ENCODE results near the gene TRAPPC14. TPM values are rescaled to one million over a fixed set of nuclear protein-coding genes. Genes with fewer than 3 reads are reported as not detected.
A peak's percentile ranks its signal among the peaks of the same experiment; 100 is the strongest.
"Not testable (repeated sequence)": the region's sequence is repeated elsewhere in the genome, so short reads cannot be mapped to it uniquely, and the experiment has no call there.

The TRAPPC14 gene
- total RNA-seq, result 37.1 TPM

GRCh38 chr7:100158229-100159098, at the start of gene TRAPPC14:
Gene TRAPPC14, minus strand, starts transcription at chr7:100158723. Its CDS starts 224 bp downstream, at chr7:100158499.
- peak; percentile 92 for DNase-seq (ENCODE audit: low spot score)

GRCh38 chr7:100204454-100204853, 45.9 kb upstream of the TRAPPC14 start:
- DNase-seq (ENCODE audit: low spot score), result no peak

- DNase-seq (ENCODE audit: low spot score), result peak; percentile 59
Measured at GRCh38 chr7:100200693-100201092, 42.2 kb upstream of the TRAPPC14 start.

- no peak for DNase-seq (ENCODE audit: low spot score)
Measured at GRCh38 chr7:100198266-100198665, 39.7 kb upstream of the TRAPPC14 start.

GRCh38 chr7:100195901-100196322, 37.4 kb upstream of the TRAPPC14 start:
- not testable (repeated sequence) for DNase-seq (ENCODE audit: low spot score)

GRCh38 chr7:100195222-100195621, 36.7 kb upstream of the TRAPPC14 start:
- DNase-seq (ENCODE audit: low spot score), result no peak

GRCh38 chr7:100192969-100193368, 34.4 kb upstream of the TRAPPC14 start:
- DNase-seq (ENCODE audit: low spot score), result no peak

GRCh38 chr7:100192281-100192862, 33.8 kb upstream of the TRAPPC14 start:
- DNase-seq (ENCODE audit: low spot score), result not testable (repeated sequence)

- DNase-seq (ENCODE audit: low spot score), result no peak
Measured at GRCh38 chr7:100191775-100192174, 33.3 kb upstream of the TRAPPC14 start.

- DNase-seq (ENCODE audit: low spot score), result no peak
Measured at GRCh38 chr7:100190048-100190711, 31.7 kb upstream of the TRAPPC14 start.

- DNase-seq (ENCODE audit: low spot score), result no peak
Measured at GRCh38 chr7:100189061-100189460, 30.5 kb upstream of the TRAPPC14 start.

- no peak for DNase-seq (ENCODE audit: low spot score)
Measured at GRCh38 chr7:100185726-100186125, 27.2 kb upstream of the TRAPPC14 start.

- DNase-seq (ENCODE audit: low spot score), result not testable (repeated sequence)
Measured at GRCh38 chr7:100183090-100183489, 24.6 kb upstream of the TRAPPC14 start.

GRCh38 chr7:100182616-100183015, 24.1 kb upstream of the TRAPPC14 start:
- DNase-seq (ENCODE audit: low spot score), result not testable (repeated sequence)

- not testable (repeated sequence) for DNase-seq (ENCODE audit: low spot score)
Measured at GRCh38 chr7:100180084-100180483, 21.6 kb upstream of the TRAPPC14 start.

GRCh38 chr7:100177045-100178001, 18.8 kb upstream of the TRAPPC14 start, which contains the start of the genes GPC2 and STAG3:
Gene GPC2, minus strand, starts transcription at chr7:100177381. Its CDS starts 182 bp downstream, at chr7:100177199.
Gene STAG3, plus strand, starts transcription at chr7:100177918. Its CDS starts 2,639 bp downstream, at chr7:100180557.
- DNase-seq (ENCODE audit: low spot score), result peak; percentile 97

GRCh38 chr7:100176096-100177044, 17.8 kb upstream of the TRAPPC14 start:
- DNase-seq (ENCODE audit: low spot score), result no peak

- DNase-seq (ENCODE audit: low spot score), result no peak
Measured at GRCh38 chr7:100175296-100175935, 16.9 kb upstream of the TRAPPC14 start.

GRCh38 chr7:100174582-100174981, 16.1 kb upstream of the TRAPPC14 start:
- DNase-seq (ENCODE audit: low spot score), result no peak

All from mucosa of gallbladder (tissue), 1 donor.